Stimulated activated CD8-positive, alpha-beta memory T cell treated with anti-CD3 and anti-CD28 coated beads, Interleukin-2, amount 100 ng/mL, for 1 hour (primary cell): Measurements from ENCODE around the gene PTTG2.
"Not testable (repeated sequence)": the region's sequence is repeated elsewhere in the genome, so short reads cannot be mapped to it uniquely, and the experiment has no call there.

Experiments used
- DNase-seq, 2 donors: peaks; one replicate each; pipeline ENCODE4 v3.0.0-alpha.2; 2020; ENCODE audit warnings: low read depth in 2 of 2

Gene PTTG2

DNA sequence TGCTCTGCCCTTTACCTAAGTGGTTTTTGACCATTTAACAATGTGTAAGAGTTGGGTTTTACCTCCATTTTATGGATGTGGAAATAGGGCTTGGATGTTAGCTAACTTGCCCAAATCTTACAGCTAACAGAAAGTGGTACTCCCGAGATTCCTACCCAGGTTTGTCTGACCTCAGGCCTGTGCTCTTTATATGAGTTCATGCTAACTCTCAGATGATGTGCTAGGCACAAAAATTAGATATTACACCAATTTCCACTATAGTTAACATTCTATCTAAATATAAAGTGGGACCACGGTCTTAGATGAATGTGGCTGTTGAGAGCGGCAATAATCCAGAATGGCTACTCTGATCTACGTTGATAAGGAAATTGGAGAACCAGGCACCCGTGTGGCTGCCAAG, at the start of gene PTTG2:
Gene PTTG2, plus strand, starts transcription at position 301 of the 400 bp plus-strand sequence. Its CDS starts 37 bp downstream, at position 338.
- DNase-seq = no peak

DNA sequence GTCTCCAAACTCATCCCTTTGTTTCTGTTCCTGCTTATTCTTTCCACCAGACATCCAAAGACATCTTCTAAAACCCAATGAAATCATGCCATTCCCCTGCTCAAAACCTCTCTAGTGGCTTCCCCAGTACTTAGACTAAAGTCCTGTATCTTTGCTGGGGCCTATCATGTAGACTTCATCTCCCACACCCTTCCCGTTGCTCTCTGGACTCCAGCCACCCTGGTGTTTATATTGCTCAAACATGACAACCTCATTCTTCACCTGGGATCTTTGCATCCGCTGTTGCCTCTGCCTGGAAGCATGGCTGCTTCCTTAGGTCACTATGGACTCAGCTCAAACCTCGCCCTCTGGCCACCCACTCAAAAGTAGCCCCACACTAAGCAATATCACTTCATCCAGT, 45.7 kb upstream of the PTTG2 start:
- DNase-seq = no peak

DNA sequence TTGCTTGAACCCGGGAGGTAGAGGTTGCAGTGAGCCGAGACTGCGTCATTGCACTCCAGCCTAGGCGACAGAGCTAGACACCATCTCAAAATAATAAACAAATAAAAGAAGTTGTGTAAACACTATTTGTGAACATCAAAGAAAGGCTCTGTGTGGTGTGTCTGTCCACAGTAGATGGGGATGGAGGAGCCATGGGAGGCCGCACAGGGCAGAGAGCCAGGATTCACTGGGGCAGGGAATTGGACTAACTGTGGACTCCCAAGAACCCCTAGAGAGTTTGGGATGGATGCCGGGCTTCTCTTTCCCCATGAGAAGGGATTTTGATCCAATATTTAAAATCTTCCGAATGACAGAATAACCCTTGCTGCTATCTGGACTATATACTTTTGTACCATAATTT, 42.8 kb upstream of the PTTG2 start:
- no peak for DNase-seq

DNA sequence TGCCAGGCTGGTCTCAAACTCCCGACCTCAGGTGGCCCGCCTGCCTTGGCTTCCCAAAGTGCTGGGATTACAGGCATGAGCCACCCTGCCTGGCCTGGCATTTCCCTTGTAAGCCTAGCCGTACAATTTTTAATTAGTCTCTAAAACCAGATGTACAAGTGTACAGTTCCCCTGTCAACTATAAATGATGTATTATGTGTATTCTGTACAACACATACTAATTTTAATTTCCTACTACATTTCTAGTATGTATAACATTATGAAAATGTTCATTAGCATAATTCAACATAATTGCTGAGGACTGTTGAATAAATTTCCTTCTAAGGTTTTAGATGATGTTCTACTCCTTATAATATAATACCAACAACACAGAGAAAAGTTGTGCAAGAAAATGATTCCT, 41.5 kb upstream of the PTTG2 start:
- DNase-seq = no peak

DNA sequence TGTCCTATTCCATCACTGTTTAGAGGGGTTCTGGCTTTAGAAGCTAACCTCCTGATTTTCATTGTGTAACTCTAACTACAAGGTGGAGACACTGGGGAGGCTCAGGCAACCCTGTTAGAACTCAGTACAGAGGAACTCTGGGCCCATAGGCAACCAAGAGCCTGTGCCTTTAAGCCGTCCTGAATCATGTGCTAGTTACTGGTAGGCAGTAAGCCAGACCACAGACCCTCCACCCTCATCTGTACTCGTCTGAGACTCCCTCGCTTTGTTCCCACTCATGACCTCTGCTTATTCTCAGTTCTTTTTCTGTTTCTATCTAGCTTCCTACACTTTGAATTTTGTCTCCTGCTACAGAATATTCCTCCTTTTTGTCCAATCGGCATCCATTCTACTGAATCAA, 37.9 kb upstream of the PTTG2 start:
- DNase-seq = no peak

DNA sequence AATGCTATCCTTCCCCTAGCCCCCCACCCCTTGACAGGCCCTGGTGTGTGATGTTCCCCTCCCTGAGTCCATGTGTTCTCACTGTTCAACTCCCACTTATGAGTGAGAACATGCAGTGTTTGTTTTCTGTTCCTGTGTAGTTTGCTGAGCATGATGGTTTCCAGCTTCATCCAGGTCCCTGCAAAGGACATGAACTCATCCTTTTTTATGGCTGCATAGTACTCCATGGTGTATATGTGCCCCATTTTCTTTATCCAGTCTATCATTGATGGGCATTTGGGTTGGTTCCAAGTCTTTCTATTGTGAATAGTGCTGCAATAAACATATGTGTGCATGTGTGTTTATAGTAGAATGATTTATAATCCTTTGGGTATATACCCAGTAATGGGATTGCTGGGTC, 37.1 kb upstream of the PTTG2 start:
- not testable (repeated sequence) for DNase-seq

DNA sequence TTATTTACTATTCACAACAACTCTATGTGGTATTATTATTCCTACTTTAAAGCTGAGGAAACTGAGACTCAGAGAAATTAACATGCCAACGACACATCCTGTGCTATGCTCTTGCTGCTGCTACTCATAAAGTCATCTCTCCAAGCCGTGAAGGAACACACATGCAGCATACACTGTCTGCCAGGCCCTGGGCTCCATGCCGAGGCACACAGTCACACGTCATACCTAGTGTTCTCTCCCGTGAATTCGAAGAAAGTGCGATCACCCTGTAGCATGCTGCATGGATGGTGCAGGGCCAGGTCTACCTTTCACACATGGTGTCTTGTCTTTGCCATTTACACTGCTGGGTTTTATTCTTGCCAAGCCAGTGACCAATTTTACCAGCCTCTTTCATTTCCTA, 35.3 kb upstream of the PTTG2 start:
- no peak for DNase-seq

DNA sequence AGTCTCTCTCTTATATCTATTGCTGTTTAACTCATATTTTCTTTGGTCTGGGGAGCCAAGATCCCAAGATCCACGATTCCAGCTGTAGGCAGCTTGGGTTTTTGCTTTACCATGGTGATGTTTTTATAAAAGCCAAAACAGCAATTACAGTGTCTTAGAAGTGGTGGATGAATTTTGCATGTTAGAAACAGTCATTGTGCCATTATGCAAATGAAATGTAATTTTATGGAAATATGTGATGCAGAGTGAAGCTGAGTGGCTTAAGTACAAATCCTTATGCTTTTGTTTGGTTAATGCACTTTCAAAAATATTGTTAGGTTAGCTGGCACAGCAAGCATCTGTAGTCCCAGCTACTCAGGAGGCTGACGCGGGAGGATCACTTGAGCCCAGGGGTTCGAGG, 32.8 kb upstream of the PTTG2 start:
- DNase-seq = no peak

DNA sequence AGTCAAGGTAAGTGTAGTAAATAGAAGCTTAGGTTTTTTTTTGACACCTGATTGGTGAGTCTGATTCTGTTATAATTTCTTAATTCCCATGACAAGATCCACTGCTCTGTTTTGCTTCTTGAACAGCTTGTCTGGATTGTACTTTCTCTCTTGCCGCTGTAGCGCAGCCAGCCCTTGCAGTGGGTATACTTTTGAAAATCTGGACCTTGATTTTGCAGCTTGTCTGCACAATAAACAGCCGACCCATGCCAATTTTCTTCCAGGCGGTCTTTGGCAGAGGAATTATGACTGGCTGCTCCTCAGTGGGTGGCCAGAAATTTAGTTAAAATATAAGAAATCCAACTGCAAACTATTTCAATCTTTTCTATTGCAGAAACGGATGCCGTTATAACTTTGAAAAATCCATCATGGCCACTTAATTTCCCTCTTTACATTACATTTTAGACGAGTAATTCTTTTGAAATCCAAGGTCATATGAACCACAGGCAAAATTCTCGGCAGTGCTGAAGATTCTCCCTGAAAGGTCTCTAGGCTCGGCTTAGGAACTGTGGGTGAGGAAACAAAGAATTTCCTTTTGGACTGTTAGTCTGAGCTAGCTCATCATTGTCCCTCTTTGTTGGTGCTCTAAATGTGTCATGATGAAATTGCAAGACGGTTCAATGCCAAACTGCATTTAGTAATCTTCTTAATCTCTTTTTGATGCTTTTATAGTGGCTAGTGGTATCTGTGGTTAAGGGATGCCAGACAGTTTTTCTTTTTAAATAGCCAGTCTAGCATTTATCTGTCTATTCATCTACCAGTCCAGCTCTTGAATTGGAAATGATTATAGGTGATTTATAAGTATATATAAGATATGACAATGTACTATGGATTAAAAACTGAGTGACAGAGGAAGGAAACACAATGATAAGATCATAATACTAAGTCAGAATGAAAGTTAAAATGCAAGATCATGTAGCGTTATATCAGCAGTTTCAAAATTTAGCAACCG, 31.5 kb upstream of the PTTG2 start:
- DNase-seq = no peak

DNA sequence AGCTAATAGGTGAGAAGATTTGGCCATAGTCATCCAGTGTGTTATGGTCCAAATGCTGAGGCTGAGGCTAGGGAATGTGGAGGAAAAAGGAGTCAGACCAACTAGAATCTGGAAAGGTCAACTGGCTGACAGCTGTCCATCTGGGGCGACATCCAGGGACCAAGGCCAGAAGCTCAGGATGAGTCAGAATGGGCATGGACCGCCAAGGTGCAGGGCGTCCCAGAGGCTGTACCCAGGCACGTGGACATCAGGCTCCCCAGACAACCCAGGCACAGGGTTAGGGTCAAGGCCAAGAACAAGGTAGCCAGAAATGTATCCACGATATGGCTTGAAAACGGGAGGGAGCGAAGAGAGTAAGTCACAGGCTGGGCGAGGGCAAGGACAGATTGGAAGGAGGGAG, 26.1 kb upstream of the PTTG2 start:
- no peak for DNase-seq

DNA sequence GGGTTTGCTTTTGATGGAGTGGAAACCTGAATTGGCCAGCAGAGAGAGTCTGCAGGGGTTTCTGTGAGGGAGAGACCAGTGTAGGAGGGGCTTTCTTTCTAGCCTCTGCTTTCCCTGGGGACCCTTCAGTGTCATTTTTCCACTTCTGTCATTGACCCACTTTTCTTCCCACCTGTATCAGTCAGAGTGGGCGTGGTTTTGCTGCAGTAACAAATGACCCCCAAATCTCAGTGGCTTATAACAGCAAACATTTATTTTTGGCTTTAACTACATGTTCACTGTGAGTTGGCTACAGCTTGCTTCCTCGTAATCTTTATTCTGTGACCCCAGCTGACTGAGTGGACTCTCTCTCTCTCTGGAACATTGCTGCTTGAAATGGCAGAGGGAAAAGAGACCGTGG, 25.6 kb upstream of the PTTG2 start:
- DNase-seq = no peak

DNA sequence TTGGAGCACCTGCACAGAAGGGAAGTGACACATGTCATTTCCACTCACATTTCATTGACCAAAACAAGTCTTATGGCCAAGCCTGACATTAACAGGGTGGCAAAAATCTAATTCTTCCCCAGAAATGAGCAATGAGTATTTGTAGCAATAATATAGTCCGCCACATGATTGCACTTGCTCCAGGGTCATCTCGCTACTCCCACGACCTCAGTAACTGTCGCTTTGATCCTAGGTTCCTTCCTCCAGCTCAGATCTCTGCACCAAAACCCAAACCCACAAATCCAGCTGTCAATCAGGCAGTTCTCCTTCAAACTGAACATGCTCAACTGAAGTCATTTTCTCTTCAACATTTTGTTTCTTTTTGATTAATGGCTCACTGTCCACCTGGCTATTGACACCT, 25.2 kb upstream of the PTTG2 start:
- no peak for DNase-seq

DNA sequence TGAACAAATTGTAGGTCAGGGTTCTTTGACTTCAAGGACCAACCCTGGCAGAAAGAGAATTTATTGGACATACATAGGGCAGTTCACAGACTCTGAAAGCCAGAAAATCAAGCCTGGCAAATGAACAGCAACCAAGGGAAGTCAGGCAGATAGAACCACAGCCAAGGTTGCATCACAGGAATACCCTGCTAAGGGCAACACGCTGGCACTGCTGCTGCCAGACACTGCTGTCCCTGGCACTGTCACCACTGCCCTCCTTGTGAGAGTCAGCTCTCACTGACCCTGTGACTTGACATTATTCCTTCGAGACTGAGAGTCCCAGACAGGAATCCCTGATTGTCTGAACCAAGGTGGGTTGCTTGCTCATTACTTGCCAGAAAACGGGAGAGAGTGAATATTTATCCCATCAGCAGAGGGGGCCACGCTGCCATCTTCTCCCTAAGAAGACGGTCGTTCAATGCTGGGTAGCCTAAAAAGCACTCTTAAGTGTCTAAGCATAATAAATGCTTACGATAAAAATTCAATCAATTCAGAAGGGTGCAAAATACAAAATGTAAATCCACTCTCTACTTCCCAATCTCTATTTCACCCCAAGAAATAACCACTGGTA, 23.2 kb upstream of the PTTG2 start:
- DNase-seq = no peak

DNA sequence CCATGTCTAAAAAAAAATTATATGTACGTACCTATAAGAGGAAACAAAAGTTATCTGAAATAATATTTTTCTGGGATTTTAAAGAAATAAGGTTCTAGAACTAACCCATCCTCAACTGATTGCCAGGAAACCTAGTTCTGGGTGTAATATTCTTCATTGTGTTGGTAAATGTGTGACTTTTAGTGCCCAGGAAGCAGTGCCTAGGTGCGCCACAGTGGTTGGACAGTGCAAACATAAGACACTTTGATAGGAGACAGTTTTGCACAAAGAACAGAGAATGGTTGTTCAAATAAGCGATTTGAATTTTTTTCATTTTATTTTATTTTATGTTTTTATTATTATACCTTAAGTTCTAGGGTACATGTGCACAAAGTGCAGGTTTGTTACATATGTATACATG, 22.0 kb upstream of the PTTG2 start:
- DNase-seq = no peak

DNA sequence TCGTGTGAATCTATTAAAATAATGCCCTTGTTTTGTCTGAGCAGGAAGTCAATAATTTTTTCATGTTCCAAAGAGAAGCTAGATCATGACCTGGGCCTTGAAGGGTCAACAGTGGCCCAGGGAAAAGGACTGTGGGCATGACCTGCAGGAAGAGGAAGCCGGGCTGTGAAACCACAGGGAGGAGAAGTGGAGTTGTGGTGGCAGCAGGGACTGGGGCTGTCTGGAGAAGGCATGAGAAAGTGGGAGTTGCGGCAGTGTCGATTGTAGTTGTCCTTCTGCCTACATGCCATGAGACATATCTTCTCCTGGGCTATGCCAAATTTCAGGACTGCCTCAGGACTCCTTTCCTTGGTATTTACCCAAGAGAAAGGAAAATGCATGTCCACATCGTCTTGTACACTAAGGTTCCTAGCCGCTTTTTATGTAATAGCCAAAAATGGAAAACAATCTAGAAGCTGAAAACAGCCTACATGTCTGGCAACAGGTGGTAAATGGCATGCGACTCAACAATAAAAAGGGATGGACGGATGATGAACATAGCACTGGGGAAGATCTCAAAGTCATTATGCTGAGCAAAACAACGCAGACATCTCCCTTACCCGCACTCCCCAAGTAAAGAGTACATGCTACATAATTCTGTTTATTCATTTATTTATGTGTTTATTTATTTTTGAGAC, 13.6 kb upstream of the PTTG2 start:
- no peak for DNase-seq

DNA sequence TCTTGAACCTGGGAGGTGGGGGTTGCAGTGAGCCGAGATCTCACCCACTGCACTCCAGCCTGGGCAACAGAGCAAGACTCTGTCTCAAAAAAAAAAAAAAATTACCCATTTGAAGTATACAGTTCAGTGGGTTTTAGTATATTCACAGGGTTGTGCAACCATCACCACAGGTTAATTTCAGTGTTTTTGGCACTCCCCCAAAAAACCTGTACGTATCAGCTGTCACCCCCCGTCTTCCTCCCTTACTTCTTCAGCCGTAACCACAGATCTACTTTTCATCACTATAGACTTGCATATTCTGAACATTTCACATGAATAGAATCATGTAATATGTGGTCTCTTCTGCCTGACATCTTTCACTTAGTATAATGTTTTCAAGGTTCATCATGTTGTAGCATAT, 11.7 kb upstream of the PTTG2 start:
- no peak for DNase-seq

DNA sequence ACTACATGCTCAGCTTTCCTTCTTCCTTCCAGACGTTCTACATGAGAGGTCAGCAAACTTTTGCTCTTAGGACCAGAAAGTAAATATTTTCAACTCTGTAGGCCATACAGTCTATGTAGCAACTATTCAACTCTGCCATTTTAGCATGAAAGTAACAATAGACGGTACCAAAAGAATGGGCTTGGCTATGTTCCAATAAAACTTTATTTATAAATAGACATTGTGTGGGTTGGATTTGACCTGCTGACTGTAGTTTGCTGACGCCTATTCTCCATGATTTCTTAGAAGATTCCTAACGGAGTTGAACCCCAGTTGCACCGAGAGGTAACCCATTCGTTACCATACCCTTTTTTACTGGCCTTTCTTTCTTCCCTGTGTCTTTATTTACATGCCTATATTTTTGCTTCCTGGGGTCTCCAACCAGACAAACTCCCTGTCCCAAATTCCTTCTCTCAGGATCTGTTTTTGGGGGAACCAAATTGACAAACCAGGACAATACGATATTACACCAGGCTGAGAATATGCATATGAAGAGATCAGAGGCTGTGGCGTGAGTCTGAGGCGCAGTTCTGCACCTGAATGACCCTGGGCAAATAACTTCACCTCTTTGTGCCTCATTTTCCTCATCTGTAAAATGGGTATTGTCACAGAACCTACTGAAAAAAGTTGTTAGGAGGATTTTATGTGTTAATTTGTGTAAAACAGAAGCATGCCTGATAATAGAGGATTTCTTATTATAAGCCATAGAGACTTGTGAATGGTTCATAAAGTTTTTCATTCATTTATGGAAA, 10.4 kb upstream of the PTTG2 start:
- DNase-seq = no peak

DNA sequence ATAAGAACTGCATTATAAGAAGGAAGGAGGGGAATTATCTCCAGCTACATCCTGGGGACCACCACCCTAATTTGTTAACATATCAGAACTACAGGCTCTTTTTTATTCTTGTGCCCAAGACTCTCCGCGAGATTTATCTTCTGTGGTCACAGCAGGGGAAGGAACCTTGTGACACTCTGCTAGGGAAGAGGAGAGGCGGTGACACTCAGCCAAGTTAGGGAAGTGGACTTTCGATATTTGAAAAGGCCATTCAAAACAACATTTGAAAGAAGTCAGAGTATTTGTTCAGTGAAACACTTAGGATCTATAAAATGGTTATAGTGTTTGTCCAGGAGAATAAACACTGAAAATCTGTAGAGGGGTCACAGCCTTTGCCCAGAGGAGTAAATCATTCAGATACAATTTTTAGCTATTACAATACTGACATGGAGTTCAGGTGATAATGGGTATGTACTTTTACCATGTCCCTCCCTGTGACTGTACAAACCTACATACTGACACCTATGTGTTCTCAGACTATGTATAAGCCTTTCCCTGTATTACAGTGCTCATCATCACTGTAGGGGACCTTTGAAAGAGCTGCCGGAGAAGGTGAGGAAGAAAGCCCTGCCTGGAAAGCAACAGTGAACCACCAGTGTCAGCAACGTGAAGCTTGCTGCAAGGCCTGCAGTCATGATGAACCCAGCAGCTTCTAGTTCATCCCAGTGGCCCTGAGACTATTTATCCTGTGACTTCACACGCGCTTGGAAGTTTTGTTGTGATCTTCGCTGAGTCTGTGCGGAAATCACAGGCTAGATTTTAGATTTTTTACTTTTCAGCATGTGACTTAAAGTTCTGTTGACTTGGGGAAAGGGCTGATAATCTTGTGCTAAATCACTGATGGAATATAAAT, 8.5 kb upstream of the PTTG2 start:
- no peak for DNase-seq

DNA sequence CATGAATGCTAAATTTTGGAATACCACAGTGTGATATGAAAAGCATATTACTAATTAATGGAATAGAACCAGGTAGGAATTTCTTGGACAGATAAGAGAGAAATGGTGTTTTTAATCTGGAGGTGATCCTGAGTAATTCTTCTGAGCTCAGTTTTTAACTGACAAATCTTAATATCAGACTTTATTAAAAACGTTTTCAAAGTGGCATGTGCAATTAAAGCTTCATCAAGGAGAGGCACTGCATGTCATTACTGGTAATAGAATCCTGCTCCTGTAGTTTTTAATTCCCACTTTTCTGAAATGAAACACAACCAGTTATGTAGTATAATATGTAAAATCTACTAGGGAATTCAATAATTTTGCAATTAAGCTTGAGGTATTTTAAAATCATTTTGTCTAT, 7.0 kb upstream of the PTTG2 start:
- no peak for DNase-seq

DNA sequence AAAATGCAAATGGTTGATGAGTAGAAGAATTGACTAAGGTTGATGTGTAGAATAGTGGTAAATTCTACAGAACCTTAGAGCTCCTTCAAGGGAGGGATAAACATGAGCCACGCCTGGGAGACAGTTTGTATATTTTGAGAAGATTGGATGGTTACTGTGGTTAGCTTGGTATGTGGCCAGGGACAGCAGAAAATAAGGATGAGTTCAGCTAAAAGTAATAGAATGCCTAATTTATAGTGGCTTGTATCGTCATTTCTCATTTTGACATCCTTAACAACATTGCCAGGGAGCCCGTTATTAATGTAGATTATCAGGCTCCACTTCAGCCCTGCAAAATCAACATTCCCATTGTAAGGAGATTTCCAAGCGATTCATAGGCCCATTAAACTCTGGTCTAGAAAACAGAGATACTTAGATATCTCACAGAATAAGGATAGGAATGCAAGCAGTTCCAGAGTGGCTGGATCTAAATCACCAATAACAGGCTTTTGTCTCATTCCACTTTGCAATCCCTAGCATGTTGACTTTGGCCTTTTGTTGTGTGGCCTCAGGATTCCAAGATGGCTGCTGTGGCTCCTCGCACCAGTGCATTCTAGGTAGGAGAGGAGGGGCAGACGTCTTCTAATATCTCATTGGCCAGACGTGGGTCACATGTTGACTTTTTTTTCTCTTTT, 6.4 kb upstream of the PTTG2 start:
- no peak for DNase-seq
